Upper lobe of left lung (tissue), 6 donors: ENCODE measurements around the gene LRRC18. TPM values are rescaled to one million over a fixed set of nuclear protein-coding genes. Genes with fewer than 3 reads are reported as not detected.

Experiments
- ATAC-seq, 2 donors: fragments of 200-7000 bp; cut with Tn5 transposase; one replicate each; pipeline ENCODE4 v1.9.1; 2022; ENCODE audit warnings: mild to moderate bottlenecking in 2 of 2, moderate library complexity in 2 of 2; ENCODE audit not compliant: low FRiP score in 2 of 2
- DNase-seq, 2 donors: peaks; one replicate each; pipeline ENCODE4 v3.0.0-alpha.2; 2019 to 2020
- H3K27ac ChIP-seq, 4 donors: fragments of 200-600 bp; sonication (generic); one replicate each; pipeline ENCODE4 v1.5.1; 2016 to 2019
- H3K27me3 ChIP-seq, 4 donors: fragments of 200-600 bp; sonication (generic); one replicate each; pipeline ENCODE4 v1.5.1; 2017 to 2019
- H3K36me3 ChIP-seq, 4 donors: fragments of 200-600 bp; sonication (generic); one replicate each; pipeline ENCODE4 v1.5.1; 2016 to 2019
- H3K4me1 ChIP-seq, 4 donors: fragments of 200-600 bp; sonication (generic); one replicate each; pipeline ENCODE4 v1.5.1; 2018 to 2019
- H3K4me3 ChIP-seq, 4 donors: fragments of 200-600 bp; sonication (generic); one replicate each; pipeline ENCODE4 v1.5.1; 2017 to 2019; ENCODE audit warnings: mild to moderate bottlenecking in 2 of 4, moderate library complexity in 1 of 4
- H3K9me3 ChIP-seq, 4 donors: fragments of 200-600 bp; sonication (generic); one replicate each; pipeline ENCODE4 v1.5.1; 2018 to 2019
- EP300 ChIP-seq, 4 donors: sonication (generic); formaldehyde crosslinking; IDR thresholded peaks; one replicate each; pipeline ENCODE4 v1.5.1; 2017; ENCODE audit warnings: antibody characterized with exemption in 4 of 4, control low read depth in 2 of 4
- POLR2A ChIP-seq, 4 donors: fragments of 450-650 bp; IDR thresholded peaks; one replicate each; pipeline ENCODE4 v1.5.1; 2016 to 2017; ENCODE audit warnings: antibody characterized with exemption in 4 of 4, mild to moderate bottlenecking in 2 of 4
- POLR2AphosphoS5 ChIP-seq, 2 donors: sonication (generic); formaldehyde crosslinking; IDR thresholded peaks; one replicate each; pipeline ENCODE4 v1.5.1; 2017; ENCODE audit warnings: antibody characterized with exemption in 2 of 2
- WGBS, 2 donors: methylation state at CpG; one replicate each; pipeline ENCODE4 v1.1.5; 2017 to 2018; 5-methylcytosine and 5-hydroxymethylcytosine counted together
- total RNA-seq, 6 donors: library from RNA; depleted of rRNA in 4 of 6; stranded (reverse); fragments of >200 nt in 4 of 6; gene quantifications; one replicate each; pipeline versions ENCODE4 v1.1.0 to v1.2.1, GENCODE V29; 2016 to 2021
- TF ChIP-seq, protein P1 (sequence below), 6 experiments: fragments of 450-650 bp in 4 of 6; fragments of 200-600 bp in 2 of 6; sonication (generic) in 2 of 6; IDR thresholded peaks; one replicate each; pipeline ENCODE4 v1.5.1; 2016 to 2019; ENCODE audit warnings: antibody characterized with exemption in 6 of 6
- donor health status: DM: no; HTN: no; CAD: no; lungs with moderate emphysema.
- donor health status: DM: no; HTN: yes; CAD: no; lungs with severe emphysema.

Gene LRRC18
- total RNA-seq, 6 donors from 2014 or later = 0.43 to 13.6 (median 2.2) TPM; not detected in 1

DNA sequence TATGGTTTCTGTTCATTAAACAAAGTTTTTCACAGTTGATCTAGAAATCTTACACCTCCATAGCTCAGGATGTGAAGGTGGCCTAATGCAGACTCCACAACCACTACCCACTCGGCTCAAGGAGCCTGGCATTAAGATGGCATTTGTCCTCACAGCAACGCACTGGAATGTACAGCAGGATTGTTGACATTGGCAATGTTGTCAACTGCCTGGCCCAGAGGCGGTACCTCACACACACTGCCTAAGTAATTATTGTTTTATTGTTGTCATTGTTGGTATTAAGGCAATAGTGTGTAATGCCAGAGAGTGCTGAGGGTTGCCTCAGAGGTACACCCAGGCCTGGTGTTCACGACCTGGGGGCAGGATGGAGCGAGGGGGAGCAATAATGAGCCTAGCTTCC is 38.3 kb downstream of the LRRC18 start:
- no peak overlapping the region for H3K27ac ChIP-seq
- TF ChIP-seq POLR2A (IDR thresholded peaks at IDR 0.05) (no peak), POLR2AphosphoS5 (IDR thresholded peaks at IDR 0.05) (no peak), EP300 (IDR thresholded peaks at IDR 0.05) (no peak)
- TF ChIP-seq, protein P1, sequence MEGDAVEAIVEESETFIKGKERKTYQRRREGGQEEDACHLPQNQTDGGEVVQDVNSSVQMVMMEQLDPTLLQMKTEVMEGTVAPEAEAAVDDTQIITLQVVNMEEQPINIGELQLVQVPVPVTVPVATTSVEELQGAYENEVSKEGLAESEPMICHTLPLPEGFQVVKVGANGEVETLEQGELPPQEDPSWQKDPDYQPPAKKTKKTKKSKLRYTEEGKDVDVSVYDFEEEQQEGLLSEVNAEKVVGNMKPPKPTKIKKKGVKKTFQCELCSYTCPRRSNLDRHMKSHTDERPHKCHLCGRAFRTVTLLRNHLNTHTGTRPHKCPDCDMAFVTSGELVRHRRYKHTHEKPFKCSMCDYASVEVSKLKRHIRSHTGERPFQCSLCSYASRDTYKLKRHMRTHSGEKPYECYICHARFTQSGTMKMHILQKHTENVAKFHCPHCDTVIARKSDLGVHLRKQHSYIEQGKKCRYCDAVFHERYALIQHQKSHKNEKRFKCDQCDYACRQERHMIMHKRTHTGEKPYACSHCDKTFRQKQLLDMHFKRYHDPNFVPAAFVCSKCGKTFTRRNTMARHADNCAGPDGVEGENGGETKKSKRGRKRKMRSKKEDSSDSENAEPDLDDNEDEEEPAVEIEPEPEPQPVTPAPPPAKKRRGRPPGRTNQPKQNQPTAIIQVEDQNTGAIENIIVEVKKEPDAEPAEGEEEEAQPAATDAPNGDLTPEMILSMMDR (IDR thresholded peaks at IDR 0.05) = no peak
- H3K36me3 ChIP-seq = no peaks in the 10 kb centered on the region
- H3K27me3 ChIP-seq = no peaks in the 10 kb centered on the region
- H3K9me3 ChIP-seq = no peaks in the 10 kb centered on the region
- WGBS, 2 donors = 58 to 60% methylated on average over 5 of the region's 5 CpGs
- DNase-seq (no peak), ATAC-seq (no peak)
- peaks cover 0 to 6% (median 0%) of the 10 kb centered on the region in 4 donors for H3K4me1 ChIP-seq
- H3K4me3 ChIP-seq = no peak overlapping the region

- ATAC-seq (peak in 1 of 2 donors; percentile 54), DNase-seq (no peak)
- H3K4me1 ChIP-seq = peaks cover 0 to 6% (median 0%) of the 10 kb centered on the region in 4 donors
Observed at GRCh38 chr10:48900371-48900801, 39.3 kb downstream of the LRRC18 start.

GRCh38 chr10:48899781-48900180 is 39.9 kb downstream of the LRRC18 start:
- Histone ChIP-seq H3K4me3 (no peak overlapping the region), H3K27ac (peak overlapping the region in 2 of 4 donors; percentile 37 to 52), H3K36me3 (no peaks in the 10 kb centered on the region), H3K9me3 (no peaks in the 10 kb centered on the region), H3K4me1 (peaks cover 0 to 6% (median 0%) of the 10 kb centered on the region in 4 donors), H3K27me3 (no peaks in the 10 kb centered on the region)
- WGBS, 2 donors = 78 to 97% methylated on average over 7 to 8 of the region's 8 CpGs
- TF ChIP-seq EP300 (IDR thresholded peaks at IDR 0.05) = no peak
- TF ChIP-seq POLR2A (IDR thresholded peaks at IDR 0.05) = no peak
- DNase-seq (no peak), ATAC-seq (no peak)

More at GRCh38 chr10:48900371-48900801, 39.3 kb downstream of the LRRC18 start:
- Histone ChIP-seq H3K9me3 (no peaks in the 10 kb centered on the region), H3K27me3 (no peaks in the 10 kb centered on the region), H3K27ac (peak overlapping the region in 3 of 4 donors; percentile 7 to 52 (median 37)), H3K36me3 (no peaks in the 10 kb centered on the region), H3K4me3 (no peak overlapping the region)
- TF ChIP-seq POLR2A (IDR thresholded peaks at IDR 0.05) (no peak), POLR2AphosphoS5 (IDR thresholded peaks at IDR 0.05) (no peak), EP300 (IDR thresholded peaks at IDR 0.05) (no peak)
- TF ChIP-seq, protein P1 (IDR thresholded peaks at IDR 0.05) = no peak
- 51 to 64% methylated on average over 2 of the region's 2 CpGs for WGBS, 2 donors

- Histone ChIP-seq H3K4me1 (peaks cover 0 to 6% (median 0%) of the 10 kb centered on the region in 4 donors), H3K27me3 (no peaks in the 10 kb centered on the region), H3K4me3 (no peak overlapping the region), H3K36me3 (no peaks in the 10 kb centered on the region), H3K27ac (no peak overlapping the region), H3K9me3 (no peaks in the 10 kb centered on the region)
- TF ChIP-seq POLR2A (IDR thresholded peaks at IDR 0.05) (no peak), EP300 (IDR thresholded peaks at IDR 0.05) (no peak), POLR2AphosphoS5 (IDR thresholded peaks at IDR 0.05) (no peak)
- TF ChIP-seq, protein P1 (IDR thresholded peaks at IDR 0.05) = no peak
- ATAC-seq (no peak), DNase-seq (no peak)
- WGBS, 2 donors = 86 to 87% methylated on average over 1 of the region's 1 CpG
Observed at GRCh38 chr10:48898426-48898825, 41.2 kb downstream of the LRRC18 start.

GRCh38 chr10:48897441-48897790 is 42.2 kb downstream of the LRRC18 start:
- H3K27me3 ChIP-seq = no peaks in the 10 kb centered on the region
- DNase-seq (peak in 1 of 2 donors; percentile 64), ATAC-seq (no peak)
- peaks cover 0 to 6% (median under 1%) of the 10 kb centered on the region in 4 donors for H3K4me1 ChIP-seq
- 96% methylated on average over 10 of the region's 10 CpGs for WGBS, 2 donors
- H3K4me3 ChIP-seq = no peak overlapping the region
- H3K36me3 ChIP-seq = no peaks in the 10 kb centered on the region
- no peak overlapping the region for H3K27ac ChIP-seq
- no peaks in the 10 kb centered on the region for H3K9me3 ChIP-seq
- no peak for TF ChIP-seq POLR2A (IDR thresholded peaks at IDR 0.05)
- TF ChIP-seq, protein P1 (IDR thresholded peaks at IDR 0.05) = no peak
- TF ChIP-seq EP300 (IDR thresholded peaks at IDR 0.05) = no peak
- no peak for TF ChIP-seq POLR2AphosphoS5 (IDR thresholded peaks at IDR 0.05)
